Measurements from ENCODE around the gene SMIM38.
"Not testable (repeated sequence)": the region's sequence is repeated elsewhere in the genome, so short reads cannot be mapped to it uniquely, and the experiment has no call there.

SMIM38 gene

DNA sequence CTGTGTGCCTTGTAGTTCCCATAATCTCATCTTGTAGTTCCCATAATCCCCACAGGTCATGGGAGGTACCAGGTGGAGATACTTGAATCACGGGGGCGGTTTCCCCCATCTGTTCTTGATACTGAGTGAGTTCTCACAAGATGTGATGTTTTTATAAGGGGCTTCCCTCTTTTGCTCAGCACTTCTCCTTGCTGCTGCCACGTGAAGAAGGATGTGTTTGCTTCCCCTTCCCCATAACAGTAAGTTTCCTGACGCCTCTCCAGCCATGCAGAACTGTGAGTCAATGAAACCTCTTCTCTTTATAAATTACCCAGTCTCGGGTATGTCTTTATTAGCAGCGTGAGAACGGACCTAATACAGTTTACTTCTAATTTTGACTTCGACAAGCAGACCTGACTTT lies 14.0 kb upstream of the SMIM38 start:
- no peak for DNase-seq

DNA sequence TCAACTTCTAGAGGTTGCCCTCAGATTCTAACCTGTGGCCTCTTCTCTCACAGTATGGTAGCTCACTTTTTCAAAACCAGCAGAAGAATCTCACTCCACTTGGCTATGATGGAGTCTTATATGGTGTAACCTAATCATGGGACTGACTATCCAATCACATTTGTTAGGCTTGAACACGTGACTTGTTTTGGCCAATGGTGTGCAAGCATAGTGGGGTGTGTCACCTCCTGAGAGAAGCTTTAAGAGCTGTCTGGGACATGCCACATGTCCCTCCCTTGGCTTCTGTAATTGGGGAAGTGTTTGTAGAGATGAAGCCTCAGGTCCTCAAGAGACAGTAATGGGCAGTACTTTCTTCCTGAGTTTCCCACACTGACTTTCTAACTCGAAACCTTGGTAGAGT lies 12.8 kb upstream of the SMIM38 start:
- no peak for DNase-seq

DNA sequence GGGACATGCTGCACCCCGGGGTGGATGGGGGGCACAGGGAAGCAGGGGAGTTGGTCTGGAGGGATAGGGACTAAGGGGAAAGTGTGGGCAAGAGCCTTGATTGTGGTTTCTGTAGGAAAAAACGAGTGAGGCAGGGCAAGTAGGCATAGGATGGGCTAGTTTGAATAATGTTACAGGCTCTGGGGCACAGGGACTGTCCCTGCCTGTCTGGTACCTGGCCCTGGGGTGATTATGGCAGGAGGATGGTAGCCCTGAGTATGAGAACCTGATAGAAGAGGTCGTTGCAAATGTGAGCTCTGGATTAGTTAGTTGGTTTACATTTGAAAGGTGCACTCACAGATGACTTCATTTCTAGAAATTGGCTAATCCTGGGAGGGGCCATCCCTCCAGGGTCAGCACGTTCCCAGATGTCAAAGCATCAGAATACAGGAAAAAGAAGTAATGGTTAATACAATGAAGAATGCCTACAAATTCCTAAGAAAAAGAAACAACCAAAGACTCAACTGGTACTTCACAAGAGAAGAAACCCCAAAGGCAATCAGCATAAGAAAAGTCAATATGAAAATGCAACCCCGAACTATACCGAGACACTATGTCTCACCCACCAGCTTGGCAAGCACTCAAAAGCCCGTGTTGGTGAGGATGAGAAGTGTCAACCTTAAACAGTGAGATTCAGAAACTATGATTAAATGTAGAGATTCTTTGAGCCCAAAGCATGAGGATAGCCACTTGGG lies 11.3 kb upstream of the SMIM38 start:
- DNase-seq = no peak

DNA sequence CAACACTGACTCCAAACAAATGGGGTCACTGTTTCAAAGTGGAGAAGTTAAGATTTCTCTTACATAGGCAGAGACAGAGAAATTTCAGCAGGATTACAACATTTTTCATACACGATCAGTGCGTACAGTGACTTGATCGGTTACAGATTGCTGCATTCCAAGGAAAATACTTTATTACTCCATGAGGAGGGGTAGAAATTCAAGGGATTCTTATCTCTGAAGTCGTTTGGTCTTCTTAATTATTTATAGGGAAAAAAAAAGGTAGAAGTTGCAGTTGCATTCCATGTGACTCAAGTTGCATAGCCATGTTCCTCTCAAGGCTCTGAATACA lies 10.7 kb upstream of the SMIM38 start:
- no peak for DNase-seq

DNA sequence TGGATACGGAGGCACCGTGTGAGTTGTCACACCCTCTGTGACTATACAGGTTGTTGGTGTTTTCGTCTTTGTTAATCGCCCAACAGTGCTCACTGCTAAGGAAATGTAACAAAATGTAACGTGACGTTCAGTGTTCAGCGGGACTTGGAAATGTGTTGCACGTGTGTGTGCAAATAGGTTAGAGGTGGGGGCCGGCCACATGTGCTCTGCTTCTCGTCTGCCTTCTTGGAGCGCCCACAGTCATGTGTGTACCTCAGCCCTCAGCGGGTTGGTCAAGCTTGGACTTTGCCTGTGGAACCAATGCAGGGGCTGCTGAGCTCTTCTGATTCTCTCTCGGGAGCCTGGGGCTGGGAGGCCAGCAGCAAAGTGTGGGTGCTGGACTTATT lies 7.4 kb upstream of the SMIM38 start:
- no peak for DNase-seq

DNA sequence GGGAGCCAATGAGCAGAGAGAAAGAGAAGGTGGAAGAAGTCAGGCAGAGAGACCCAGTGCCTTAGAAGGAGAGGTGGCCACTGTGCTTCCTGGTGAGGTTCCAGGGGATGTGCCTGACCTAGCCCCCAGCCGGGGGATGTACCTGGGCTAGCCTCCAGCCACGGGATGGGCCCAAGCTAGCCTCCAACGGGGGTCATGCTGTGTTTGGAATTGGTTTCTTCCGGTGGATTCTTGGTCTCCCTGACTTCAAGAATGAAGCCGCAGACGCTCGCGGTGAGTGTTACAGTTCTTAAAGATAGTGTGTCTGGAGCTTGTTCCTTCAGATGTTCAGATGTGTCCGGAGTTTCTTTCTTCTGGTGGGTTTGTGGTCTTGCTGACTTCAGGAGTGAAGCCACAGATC lies 6.9 kb upstream of the SMIM38 start:
- no peak for DNase-seq

DNA sequence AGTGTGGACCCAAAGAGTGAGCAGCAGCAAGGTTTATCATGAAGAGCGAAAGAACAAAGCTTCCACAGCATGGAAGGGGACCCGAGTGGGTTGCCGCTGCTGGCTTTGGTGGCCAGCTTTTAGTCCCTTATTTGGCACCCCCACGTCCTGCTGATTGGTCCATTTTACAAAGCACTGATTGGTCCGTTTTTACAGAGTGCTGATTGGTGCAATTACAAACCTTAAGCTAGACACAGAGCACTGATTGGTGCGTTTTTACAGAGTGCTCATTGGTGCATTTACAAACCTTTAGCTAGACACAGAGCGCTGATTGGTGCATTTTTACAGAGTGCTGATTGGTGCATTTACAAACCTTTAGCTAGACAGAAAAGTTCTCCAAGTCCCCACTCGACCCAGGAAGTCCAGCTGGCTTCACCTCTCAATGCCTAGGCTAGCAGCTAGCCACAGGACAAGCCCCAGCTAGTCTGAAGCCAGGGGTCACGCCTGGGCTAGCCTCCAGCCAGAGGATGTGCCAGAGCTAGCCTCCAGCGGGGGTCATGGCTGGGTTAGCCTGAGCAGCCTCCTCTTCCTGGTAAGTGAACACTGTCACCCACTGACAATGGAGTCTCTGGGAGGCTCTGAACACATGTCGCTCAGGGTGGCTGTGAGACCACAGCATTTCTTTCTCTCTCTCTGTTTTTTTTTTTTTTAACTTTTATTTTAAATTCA lies 6.2 kb upstream of the SMIM38 start:
- DNase-seq = not testable (repeated sequence)

DNA sequence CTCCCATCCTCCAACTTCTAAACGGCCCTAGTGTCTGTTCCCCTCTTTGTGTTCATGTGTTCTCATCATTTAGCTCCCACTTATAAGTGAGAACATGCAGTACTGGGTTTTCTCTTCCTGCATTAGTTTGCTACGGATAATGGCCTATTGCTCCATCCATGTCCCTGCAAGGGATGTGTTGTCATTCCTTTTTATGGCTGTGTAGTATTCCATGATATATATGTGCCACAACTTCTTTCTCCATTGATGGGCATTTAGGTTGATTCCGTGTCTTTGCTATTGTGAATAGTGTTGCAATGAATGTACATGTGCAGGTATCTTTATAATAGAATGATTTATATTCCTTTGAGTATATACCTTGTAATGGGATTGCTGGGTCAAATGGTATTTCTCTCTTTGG lies 5.6 kb upstream of the SMIM38 start:
- no peak for DNase-seq

DNA sequence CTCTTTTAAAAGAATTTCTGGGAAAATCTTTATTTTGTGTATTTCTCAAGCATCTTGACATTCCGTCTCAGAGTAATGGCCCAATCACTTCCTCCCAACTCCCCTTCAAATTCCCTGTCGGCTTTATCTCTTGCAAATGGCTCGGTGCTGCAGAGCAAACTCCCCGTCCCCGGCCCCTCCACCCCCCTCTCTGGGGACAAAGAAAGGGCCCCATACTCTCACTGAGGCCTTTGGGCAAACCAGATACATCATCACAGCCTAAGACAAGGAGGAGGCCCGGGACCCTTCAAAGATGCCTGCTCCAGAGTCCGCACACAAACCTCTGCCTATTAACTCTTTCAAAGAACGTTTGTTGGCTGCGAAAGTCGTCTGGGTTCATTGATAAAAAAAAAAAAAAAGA lies 3.9 kb upstream of the SMIM38 start:
- no peak for DNase-seq

DNA sequence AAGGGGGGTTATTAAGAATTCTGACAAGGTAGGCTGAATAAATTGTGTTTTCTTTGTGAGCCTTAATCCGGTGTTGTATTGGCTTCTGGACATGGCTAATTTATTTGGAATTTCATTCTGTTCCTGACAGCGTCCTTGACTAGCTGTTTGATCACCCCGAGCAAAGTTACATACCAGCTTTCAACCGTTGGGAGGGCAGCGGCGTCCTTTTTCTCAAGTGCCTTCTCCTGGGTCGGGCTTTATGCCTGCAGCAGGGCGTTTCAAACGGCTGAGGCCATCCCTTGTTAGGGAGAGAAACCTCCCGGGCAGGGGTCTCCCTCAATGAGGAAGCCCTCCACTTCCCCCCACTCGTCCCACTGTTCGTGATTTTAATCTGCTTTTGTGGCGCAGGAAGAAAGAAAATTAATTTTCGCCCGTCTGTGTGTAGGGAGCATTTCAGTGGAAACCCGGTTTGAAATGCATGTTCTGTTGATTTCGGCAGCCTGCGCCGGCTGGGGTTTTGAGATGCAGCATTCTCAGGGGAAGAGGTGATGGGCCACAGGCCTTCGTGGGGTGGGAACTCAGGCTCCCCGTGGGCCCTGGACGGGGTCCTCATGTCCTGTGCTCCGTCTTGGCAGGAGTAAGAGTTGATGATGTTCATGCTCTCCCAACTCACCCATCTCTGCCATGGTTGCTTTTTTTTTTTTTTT lies 2.9 kb upstream of the SMIM38 start:
- no peak for DNase-seq

DNA sequence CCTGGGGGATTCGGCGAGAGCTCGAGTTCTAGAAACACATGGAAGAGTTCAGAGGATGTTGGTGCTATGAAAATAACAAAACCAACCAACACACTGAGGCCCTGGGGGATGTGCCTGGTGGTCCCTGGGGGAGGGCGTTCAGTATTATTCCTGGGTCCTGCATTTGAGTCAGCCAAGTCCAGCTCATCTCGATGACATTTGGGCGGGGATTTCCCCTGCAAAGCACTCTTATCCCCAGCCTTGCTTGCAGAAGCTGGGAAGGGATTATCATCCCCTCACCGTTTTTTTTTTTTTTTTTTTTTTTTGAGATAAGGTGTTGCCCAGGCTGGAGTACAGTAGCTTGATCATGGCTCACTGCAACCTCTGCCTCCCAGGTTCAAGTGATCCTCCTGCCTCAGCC lies 2.1 kb upstream of the SMIM38 start:
- no peak for DNase-seq

DNA sequence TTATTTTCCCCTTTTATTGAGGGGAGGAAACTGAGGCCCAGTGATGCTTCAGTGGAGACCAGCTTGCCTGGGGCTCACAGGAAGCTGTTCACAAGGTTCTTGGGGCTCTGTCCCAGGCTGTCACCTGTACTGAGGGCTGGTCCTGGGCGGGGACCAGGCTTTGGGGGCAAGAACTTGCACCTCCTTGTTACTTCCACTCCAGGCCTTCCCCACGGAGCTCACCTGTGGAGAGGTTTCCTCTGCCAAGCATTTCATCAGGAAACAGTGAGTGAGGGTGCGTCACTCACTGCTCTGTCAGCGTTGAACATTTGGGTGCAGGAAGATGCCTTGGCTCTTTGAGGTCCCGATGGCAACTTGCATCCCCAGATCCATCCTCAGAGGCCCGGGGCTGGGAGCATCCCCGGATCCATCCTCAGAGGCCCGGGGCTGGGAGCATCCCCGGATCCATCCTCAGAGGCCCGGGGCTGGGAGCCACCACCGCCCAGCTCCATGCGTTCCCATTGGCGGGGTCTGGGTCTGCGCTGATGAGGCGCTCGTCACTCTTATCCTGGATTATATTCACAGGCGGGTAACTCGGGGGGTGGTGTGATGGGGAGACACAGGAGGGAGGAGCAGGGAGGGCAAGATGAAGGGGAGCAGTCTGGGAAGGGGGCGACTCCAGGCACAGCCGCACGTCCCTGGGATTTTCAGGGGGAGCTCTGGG lies 1.4 kb upstream of the SMIM38 start:
- no peak for DNase-seq

DNA sequence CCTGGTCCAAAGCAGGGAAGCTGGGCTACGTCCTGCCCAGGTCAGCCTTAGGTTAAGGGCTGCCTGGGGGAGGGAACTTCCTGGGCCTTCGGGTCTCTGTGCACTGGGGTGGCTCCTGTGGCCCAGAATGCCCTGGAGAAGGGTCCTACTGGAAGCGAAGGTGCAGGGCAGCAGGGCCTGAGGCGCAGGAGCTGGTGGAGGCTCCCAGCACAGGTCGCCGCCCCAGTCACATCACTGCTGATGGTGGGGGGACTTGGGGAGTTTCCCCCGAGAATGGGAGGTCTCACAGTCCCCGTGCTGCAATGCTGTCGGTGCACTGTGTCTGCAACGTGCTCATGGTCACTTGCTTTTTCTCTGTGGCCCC lies 815 bp upstream of the SMIM38 start:
- DNase-seq = no peak

DNA sequence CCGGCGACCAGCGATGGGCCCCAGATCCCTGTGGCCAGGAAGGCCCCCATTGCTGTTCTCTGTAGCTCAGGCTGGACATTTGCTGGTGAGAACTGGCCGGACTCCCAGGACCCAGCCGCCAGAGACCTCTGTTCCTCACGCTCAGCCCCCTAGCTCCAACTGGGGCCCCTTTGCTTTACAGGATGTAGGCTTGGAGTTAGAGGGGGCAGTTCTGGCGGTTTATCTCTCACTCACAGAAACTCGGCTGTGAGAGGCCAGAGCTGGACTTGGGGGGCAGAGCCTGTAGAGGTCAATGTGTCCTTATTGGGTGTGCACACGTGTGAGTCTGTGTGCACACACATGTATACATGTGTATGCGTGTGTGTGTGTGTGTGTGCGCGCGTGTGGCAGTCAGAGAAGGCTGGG lies 502 bp downstream of the SMIM38 start:
- no peak for DNase-seq

DNA sequence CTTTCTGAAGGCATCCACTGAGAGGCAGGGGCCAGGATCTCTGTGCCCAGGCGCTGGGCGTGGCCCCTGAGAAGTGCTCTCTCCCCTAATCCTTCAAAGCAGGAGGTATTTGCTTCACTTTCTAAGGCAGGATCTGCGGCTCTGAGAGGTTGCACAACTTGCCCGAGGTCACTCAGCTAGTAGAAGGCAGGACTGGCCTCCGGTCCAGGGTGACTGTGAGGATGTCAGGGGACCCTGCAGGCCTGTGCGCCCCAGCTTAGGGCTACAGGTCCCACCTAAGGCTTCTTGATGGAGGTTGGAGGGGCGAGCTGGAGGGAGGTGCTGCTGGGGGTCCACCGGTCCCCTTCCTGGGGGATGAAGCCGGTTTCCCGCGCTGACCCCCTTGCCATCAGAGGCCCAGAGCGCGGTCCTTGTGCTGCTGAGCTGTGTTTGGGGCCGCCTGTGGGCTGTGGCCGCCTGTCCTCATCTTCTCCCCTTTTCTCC lies 979 bp downstream of the SMIM38 start:
- DNase-seq = no peak

DNA sequence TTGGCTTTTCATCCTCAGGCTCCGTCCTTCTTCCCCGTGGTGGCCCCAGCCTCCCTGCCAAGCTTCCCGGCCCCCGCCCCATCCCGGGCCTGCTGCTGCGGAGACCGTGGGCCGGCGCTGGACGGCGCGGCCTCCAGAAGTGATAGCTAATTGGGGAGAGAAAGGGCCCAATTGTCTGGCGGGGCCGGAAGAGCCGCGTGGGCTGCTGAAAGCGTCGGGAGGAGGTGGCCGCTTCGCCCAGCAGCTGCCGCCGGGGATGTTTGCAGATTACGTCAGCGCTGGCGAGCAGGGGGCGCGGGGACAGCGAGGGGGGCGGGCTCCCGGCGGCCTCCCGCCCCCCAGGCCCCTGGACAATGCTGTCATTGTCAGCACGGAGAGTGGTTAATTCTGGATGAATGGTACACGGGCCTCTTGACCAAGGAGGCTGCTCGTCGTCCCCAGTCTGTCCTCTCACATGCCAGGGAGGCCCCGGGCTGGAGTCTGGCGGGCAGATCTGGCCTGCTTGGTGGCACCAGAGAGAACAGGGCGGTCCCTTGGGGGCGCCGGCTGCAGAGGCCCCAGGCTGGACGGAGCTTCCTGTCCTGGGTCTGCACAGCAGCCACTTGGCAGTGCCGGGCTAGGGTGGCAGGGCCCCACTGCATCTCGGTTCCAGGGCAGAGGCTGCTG lies 1.6 kb downstream of the SMIM38 start:
- DNase-seq = no peak

DNA sequence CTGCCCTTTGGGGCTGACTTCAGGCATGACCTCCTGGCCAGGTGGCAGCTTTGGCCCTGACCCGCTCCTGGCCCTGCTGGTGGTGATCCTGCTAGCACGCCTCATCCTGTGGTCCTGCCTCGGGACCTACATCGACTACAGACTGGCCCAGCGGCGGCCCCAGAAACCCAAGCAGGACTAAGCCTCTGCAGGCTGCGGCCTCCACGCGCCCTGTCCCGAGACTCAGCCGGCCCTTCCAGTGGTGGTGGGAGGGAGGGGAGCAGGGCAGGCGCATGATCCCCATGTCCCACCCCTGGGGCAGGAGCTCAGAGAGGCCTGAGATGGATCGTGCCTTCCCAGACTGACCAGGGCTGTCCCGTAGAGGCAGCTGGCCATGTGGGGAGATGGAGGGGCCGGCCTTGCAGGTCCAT lies 2.1 kb downstream of the SMIM38 start:
- DNase-seq = no peak

DNA sequence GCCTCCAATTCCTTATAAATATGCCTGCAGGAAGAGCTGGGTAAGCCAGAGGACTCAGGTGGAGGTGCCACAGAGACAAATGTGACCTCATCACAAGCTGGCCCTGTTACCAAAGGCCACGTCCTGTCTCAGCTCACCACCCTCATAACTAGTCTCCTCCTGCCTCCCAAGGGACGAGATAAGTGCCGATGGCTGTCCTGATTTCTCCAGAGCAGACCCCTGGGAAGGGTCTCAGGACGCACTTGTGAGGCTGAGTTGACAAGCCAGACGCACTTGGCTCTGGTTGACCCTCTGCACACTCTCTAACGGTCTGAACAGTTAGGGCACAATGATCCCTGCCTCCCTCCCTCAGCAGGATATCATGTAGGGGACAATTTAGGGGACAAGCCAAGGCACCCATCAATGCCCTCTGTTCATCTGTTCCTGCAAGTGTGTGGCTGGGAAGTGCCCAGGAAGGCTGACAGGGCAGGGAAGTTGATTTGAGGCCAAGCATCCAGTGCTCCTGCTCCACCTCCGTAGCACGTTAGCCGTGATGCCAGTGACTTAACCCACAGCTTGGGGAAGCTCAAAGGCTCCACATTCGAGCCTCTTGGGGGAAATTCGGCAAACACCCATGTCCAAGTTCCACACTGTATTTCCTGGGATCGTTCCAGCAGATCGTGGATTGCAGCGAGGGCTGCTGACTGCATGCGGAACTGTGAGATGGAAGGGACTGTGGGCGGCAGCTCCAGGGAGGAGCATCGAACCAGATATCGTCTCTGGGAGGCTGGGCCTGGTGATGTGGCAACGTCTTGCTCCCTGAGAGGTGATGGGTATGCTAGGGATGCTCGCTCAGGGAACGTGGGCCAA lies 2.8 kb downstream of the SMIM38 start:
- DNase-seq = no peak

DNA sequence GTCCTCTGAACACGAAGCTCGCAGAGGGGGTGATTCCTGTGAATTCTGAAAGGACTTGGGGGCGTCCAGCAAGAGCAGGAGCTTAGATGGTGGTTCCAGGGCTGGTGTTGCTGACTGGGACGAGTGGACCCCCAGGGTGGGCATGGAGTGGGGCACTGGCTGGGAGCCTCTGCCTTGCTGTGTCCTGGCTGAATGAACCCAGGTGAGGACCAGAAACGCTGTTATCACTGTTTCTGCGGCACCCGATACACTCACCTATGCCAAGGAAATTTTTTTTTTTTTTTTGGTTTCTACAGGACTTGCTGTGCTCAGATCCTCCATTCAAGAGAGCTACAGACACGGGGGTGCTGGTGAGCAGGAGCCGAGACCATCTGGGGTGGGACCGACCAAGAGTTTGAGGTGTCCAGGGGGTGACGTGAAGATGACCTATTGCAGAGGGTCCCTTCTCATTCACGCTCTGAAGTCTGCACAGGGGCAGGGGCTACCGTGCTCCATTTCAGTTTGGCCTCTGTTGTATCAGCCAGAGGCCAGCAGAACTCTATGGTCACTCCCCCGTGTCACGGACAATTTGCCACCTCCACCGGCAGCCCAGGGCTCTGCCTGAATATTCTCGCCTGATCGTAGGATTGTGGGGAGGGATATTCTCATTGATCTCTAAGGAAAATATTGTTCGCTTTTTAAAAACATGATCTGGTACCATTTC lies 3.6 kb downstream of the SMIM38 start:
- DNase-seq = no peak

DNA sequence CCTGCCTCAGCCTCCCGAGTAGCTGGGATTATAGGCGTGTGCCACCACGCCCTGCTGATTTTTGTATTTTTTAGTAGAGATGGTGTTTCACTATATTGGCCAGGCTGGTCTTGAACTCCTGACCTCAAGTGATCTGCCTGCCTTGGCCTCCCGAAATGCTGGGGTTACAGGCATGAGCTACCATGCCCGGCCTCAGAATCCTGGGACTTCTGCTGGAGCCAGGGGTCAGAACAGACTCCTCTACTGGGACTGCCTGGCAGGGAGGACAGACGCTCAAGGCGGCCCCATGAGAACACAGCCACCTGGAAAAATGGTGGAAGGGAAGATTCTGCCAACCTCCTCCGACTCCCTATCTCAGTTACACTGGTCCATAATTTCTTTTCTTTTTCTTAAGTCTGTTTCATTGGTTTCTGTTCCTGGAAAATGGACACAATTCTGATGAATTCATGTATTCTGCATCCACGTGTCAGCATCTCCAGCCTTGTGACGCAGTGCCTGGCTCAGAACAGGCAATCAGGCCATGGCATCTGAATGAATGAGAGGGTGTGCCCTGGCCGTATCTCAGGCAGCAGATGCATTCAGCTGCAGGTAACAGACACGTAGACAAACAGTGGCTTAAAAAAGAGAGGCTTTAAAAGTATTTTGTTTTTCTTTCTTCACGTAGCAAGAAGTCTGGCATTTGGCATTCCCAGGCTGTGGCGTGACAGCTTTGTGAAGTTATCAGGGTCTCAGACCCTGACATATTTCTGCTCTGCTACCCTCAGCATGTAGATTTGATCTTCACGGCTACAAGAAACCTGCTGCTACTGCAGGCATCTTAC lies 4.8 kb downstream of the SMIM38 start:
- DNase-seq = no peak

DNA sequence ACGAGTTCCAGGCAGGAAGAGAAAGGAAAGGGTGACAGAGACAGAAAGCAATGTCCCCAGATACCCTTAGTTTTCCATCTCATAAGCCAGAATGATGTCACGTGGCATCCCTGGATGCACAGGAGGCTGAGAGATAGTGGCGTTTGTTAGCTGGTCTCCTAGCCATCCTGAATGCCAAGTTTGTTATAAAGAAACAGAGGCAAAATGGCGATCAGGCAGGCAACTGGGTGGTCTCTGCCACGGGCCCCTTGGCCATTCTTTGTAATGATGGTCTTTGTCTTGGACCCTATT lies 5.3 kb downstream of the SMIM38 start:
- no peak for DNase-seq

Data from activated CD4-positive, alpha-beta T cell treated with anti-CD3 and anti-CD28 coated beads, Interleukin-2, amount 50 U/mL, for 16 hours (primary cell).